ENCODE results near the gene B3GALNT1.

GRCh38 chr3:161093895-161094294 lies 11.3 kb downstream of the B3GALNT1 start:
- no peak for TF ChIP-seq POLR2A (IDR thresholded peaks at IDR 0.05)
- TF ChIP-seq CTCF (IDR thresholded peaks at IDR 0.05) = no peak
